ENCODE measurements around the gene HAUS6. TPM values are rescaled to one million over a fixed set of nuclear protein-coding genes. Genes with fewer than 3 reads are reported as not detected.

The HAUS6 gene
- total RNA-seq, 4 donors from 2014 or later = 1.4 to 8.9 (median 6.3) TPM

DNA sequence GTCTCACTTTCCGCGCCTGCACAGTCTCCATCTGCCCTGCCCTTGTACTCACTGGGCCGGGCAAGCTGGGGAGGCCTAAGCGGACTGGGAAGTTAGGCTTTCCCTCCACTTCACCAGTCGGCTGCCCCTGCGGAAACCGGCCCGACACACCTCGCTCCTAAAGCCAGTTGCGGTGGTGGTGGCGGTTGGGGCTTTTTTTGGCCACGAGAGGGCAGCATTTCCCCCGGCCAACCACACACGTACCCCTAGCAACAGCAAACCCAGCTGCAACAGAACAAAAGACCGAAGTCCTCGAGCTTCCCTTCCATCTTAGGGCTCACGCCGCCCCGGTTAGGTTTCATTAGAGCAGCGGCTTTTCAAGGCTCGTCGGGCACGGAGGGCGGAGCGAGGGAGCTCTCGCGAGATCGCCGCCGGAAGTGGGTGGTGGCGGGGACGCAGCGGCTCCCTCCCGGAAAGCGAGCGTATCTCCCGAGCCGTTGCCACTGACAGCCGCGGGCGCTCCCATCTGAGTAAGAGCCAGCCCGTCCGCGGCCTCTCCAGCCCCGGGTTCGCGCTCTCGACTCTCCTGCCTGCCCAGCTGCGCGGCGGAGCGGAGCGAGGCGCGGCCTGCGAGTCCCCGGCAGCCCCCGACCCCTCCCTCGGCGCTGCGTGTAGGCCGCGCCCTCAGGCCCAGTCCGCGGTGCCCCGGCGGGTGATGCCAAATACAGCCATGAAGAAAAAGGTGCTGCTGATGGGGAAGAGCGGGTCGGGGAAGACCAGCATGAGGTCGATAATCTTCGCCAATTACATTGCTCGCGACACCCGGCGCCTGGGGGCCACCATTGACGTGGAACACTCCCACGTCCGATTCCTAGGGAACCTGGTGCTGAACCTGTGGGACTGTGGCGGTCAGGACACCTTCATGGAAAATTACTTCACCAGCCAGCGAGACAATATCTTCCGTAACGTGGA is 53.5 kb downstream of the HAUS6 start, which contains the start of gene RRAGA:
RRAGA (plus strand) TSS at position 462 of the 951 bp plus-strand sequence; CDS start at position 695, 233 bp downstream.
- H3K4me1 ChIP-seq = peaks cover 20 to 40% (median 27%) of the 10 kb centered on the region in 4 donors
- no peaks in the 10 kb centered on the region for H3K9me3 ChIP-seq
- TF ChIP-seq POLR2A (IDR thresholded peaks at IDR 0.05) = peak; percentile 91
- no peak for TF ChIP-seq EP300 (IDR thresholded peaks at IDR 0.05; ENCODE audit: low read depth)
- peak; percentile 88 to 93 (median 89) for TF ChIP-seq POLR2AphosphoS5 (IDR thresholded peaks at IDR 0.05)
- TF ChIP-seq, protein P1, sequence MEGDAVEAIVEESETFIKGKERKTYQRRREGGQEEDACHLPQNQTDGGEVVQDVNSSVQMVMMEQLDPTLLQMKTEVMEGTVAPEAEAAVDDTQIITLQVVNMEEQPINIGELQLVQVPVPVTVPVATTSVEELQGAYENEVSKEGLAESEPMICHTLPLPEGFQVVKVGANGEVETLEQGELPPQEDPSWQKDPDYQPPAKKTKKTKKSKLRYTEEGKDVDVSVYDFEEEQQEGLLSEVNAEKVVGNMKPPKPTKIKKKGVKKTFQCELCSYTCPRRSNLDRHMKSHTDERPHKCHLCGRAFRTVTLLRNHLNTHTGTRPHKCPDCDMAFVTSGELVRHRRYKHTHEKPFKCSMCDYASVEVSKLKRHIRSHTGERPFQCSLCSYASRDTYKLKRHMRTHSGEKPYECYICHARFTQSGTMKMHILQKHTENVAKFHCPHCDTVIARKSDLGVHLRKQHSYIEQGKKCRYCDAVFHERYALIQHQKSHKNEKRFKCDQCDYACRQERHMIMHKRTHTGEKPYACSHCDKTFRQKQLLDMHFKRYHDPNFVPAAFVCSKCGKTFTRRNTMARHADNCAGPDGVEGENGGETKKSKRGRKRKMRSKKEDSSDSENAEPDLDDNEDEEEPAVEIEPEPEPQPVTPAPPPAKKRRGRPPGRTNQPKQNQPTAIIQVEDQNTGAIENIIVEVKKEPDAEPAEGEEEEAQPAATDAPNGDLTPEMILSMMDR (IDR thresholded peaks at IDR 0.05) = peak; percentile 78 to 97 (median 90)
- DNase-seq = peak; percentile 96
- no peaks in the 10 kb centered on the region for H3K27me3 ChIP-seq
- in situ Hi-C loops (cut with MboI; ENCODE audit: low pct_ligation_motif_present in 1 of 4, low pct_unique_long_range_greater_than_20kb in 1 of 4, low sequenced_read_pairs in 3 of 4) (loop anchor here in 3 of 4 donors (25.0 kb wide), 3 partner anchors 612 to 1512 kb away; no protein-coding TSS in a partner anchor), intact Hi-C loops (cut with DNase I; ENCODE audit: low total_unique reads) (no loop called here)
- 1% methylated on average over 39 of the region's 82 CpGs; no CpG with 5 or more reads in 1 of the 2 donors for WGBS, 2 donors (ENCODE audit: low coverage in 1 of 2)
- H3K27ac ChIP-seq = peak within 1 kb of the TSS; percentile 94 to 98 (median 97)
- no peaks in the 10 kb centered on the region for H3K36me3 ChIP-seq
- H3K4me3 ChIP-seq = peak within 1 kb of the TSS; percentile 77 to 81 (median 80)

DNA sequence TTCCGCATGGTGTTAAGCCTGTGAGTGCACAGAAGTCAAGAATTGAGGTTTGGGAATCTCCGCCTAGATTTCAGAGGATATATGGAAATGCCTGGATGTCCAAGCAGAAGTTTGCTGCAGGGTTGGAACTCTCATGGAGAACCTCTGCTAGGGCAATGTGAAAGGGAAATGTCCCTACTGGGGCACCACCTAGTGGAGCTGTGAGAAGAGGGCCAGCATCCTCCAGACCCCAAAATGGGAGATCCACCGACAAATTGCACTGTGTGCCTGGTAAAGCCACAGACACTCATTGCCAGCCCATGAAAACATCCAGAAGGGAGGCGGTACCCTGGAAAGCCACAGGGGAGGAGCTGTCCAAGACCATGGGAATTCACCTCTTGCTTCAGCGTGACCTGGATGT is 66.1 kb downstream of the HAUS6 start:
- intact Hi-C loops (cut with DNase I; ENCODE audit: low total_unique reads) = no loop called here
- Histone ChIP-seq H3K36me3 (no peaks in the 10 kb centered on the region), H3K4me3 (no peak overlapping the region), H3K27ac (no peak overlapping the region), H3K9me3 (no peaks in the 10 kb centered on the region), H3K4me1 (no peaks in the 10 kb centered on the region), H3K27me3 (no peaks in the 10 kb centered on the region)
- TF ChIP-seq EP300 (IDR thresholded peaks at IDR 0.05; ENCODE audit: low read depth) (no peak), POLR2A (IDR thresholded peaks at IDR 0.05) (no peak), POLR2AphosphoS5 (IDR thresholded peaks at IDR 0.05) (no peak)
- TF ChIP-seq, protein P1 (IDR thresholded peaks at IDR 0.05) = no peak
- 98 to 100% methylated on average over 1 to 5 of the region's 5 CpGs for WGBS, 2 donors (ENCODE audit: low coverage in 1 of 2)
- in situ Hi-C loops (cut with MboI; ENCODE audit: low pct_ligation_motif_present in 1 of 4, low pct_unique_long_range_greater_than_20kb in 1 of 4, low sequenced_read_pairs in 3 of 4) = loop anchor here in 3 of 4 donors (10.0 to 25.0 kb wide), 4 partner anchors 599 to 1499 kb away; no protein-coding TSS in a partner anchor
- DNase-seq = no peak

DNA sequence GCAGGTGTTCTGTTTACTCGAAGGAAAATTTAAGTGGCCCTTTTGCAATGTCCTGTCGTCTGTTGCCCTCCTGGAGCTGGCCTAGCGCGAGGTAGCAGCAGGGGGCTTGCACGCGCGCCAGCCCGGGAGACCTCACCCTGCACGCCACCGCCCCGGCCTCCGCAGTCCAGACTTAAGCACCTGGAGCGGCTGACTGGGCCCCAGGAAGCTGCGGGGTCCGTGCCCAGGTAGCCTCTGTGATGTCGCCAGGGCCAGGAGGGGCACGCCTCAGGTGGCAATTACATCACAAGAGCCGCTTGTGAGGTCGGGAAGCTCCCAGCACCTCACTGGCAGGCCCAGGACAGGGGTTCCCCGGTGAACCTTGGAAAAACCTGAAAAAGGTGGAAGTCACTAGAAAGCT is 69.7 kb downstream of the HAUS6 start, which contains the start of gene SAXO1:
SAXO1 (minus strand) TSS at position 195 of the 400 bp plus-strand sequence. CDS start 301 bp downstream, outside the sequence.
- TF ChIP-seq, protein P1 (IDR thresholded peaks at IDR 0.05) = no peak
- TF ChIP-seq POLR2AphosphoS5 (IDR thresholded peaks at IDR 0.05) = no peak
- TF ChIP-seq POLR2A (IDR thresholded peaks at IDR 0.05) = no peak
- TF ChIP-seq EP300 (IDR thresholded peaks at IDR 0.05; ENCODE audit: low read depth) = no peak
- in situ Hi-C loops (cut with MboI; ENCODE audit: low pct_ligation_motif_present in 1 of 4, low pct_unique_long_range_greater_than_20kb in 1 of 4, low sequenced_read_pairs in 3 of 4) = loop anchor here in 3 of 4 donors (10.0 to 25.0 kb wide), 4 partner anchors 596 to 1496 kb away; no protein-coding TSS in a partner anchor
- Histone ChIP-seq H3K27me3 (peaks cover 7% of the 10 kb centered on the region), H3K9me3 (no peaks in the 10 kb centered on the region), H3K4me1 (no peaks in the 10 kb centered on the region), H3K4me3 (no peak within 1 kb of the TSS), H3K36me3 (no peaks in the 10 kb centered on the region), H3K27ac (no peak within 1 kb of the TSS)
- intact Hi-C loops (cut with DNase I; ENCODE audit: low total_unique reads) = loop anchor here (5.0 kb wide), 1 partner anchor 776 kb away; no protein-coding TSS in a partner anchor
- no peak for DNase-seq
- 91% methylated on average over 20 of the region's 20 CpGs; no CpG with 5 or more reads in 1 of the 2 donors for WGBS, 2 donors (ENCODE audit: low coverage in 1 of 2)

DNA sequence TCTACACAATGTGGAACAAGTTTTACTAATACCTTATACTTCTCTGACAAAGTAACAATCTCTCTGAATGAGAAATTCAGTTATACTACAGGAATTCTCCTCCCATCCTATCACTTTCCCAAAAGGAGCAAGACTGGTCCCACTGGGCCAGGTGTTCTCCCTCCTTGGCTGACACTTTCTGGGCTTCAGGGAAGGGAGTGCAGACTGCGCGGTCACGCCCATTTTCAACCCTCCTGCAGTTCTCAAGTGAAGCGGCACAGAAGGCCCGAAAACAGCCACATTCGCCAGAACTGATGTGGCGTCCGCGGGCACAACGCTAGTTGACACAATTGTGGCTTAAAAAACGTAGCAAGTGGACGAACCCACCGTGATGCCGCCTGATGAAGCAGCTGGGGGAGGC is 70.3 kb downstream of the HAUS6 start:
- intact Hi-C loops (cut with DNase I; ENCODE audit: low total_unique reads) (loop anchor here (5.0 kb wide), 1 partner anchor 775 kb away; no protein-coding TSS in a partner anchor), in situ Hi-C loops (cut with MboI; ENCODE audit: low pct_ligation_motif_present in 1 of 4, low pct_unique_long_range_greater_than_20kb in 1 of 4, low sequenced_read_pairs in 3 of 4) (loop anchor here in 3 of 4 donors (10.0 to 25.0 kb wide), 4 partner anchors 595 to 1495 kb away; no protein-coding TSS in a partner anchor)
- no peaks in the 10 kb centered on the region for H3K36me3 ChIP-seq
- no peak for TF ChIP-seq EP300 (IDR thresholded peaks at IDR 0.05; ENCODE audit: low read depth)
- TF ChIP-seq, protein P1 (IDR thresholded peaks at IDR 0.05) = no peak
- TF ChIP-seq POLR2A (IDR thresholded peaks at IDR 0.05) = no peak
- TF ChIP-seq POLR2AphosphoS5 (IDR thresholded peaks at IDR 0.05) = no peak
- no peaks in the 10 kb centered on the region for H3K4me1 ChIP-seq
- no peak for DNase-seq
- no peak overlapping the region for H3K4me3 ChIP-seq
- WGBS, 2 donors (ENCODE audit: low coverage in 1 of 2) = 76 to 86% methylated on average over 3 to 13 of the region's 14 CpGs
- no peak overlapping the region for H3K27ac ChIP-seq
- H3K9me3 ChIP-seq = no peaks in the 10 kb centered on the region
- peaks cover 7% of the 10 kb centered on the region for H3K27me3 ChIP-seq

Data from transverse colon (tissue), 4 donors.